K562 (cell line): ENCODE results near the gene ZNF776. TPM values are rescaled to one million over a fixed set of nuclear protein-coding genes. Genes with fewer than 3 reads are reported as not detected.

Experiments used
- CBX5 ChIP-seq: IDR thresholded peaks from 2 replicates; pipeline ENCODE4 v1.6.1; 2014; ENCODE audit warnings: low read depth, borderline replicate concordance
- HMG20B ChIP-seq: fragments of 250-450 bp; sonication (Bioruptor Pico); IDR thresholded peaks from 2 replicates; pipeline ENCODE4 v1.5.0; 2021; ENCODE audit warnings: mild to moderate bottlenecking
- SNRNP70 ChIP-seq: fragments of 200-400 bp; formaldehyde crosslinking; optimal IDR thresholded peaks from 2 replicates; pipeline ENCODE3; 2017; ENCODE audit warnings: low read depth, low read length
- ZC3H8 ChIP-seq: fragments of 450-650 bp; IDR thresholded peaks from 2 replicates; pipeline ENCODE4 v1.6.1; 2017
- ZKSCAN1 ChIP-seq: fragments of 150-350 bp; IDR thresholded peaks from 2 replicates; pipeline ENCODE4 v1.6.1; 2016; ENCODE audit warnings: low read depth, low read length
- ZNF76 ChIP-seq: fragments of 250-450 bp; sonication (Bioruptor Pico); IDR thresholded peaks from 2 replicates; pipeline ENCODE4 v1.4.0; 2020; ENCODE audit warnings: mild to moderate bottlenecking, moderate library complexity, borderline replicate concordance
- polyA plus RNA-seq, 8 experiments: library from polyadenylated mRNA; depleted of rRNA in 4 of 8; stranded (reverse) in 5 of 8; unstranded in 3 of 8; fragments of >200 nt; fragmentation: Nextera tagmentation in 2 of 8; fragmentation: Illumina TruSeq in 1 of 8; extraction: Ambion mirVana in 2 of 8; extraction: Trizol in 1 of 8; gene quantifications; 2 replicates each; pipeline versions ENCODE4 v1.2.1 to v1.2.3, GENCODE V29; 2011 to 2014; ENCODE audit warnings: inconsistent platforms in 1 of 8, missing spikeins in 1 of 8
- total RNA-seq, 7 experiments: library from RNA; depleted of rRNA in 6 of 7; stranded (reverse); fragments of >200 nt in 6 of 7; fragmentation: Illumina TruSeq in 2 of 7; extraction: Trizol in 2 of 7; gene quantifications; 2 replicates each; pipeline versions ENCODE4 v1.2.1 to v1.2.3, GENCODE V29; 2011 to 2021; ENCODE audit warnings: low replicate concordance in 1 of 7
- TF ChIP-seq, protein P1 (sequence below): sonication (generic); formaldehyde crosslinking; IDR thresholded peaks from 2 replicates; pipeline ENCODE4 v1.8.0; 2022; ENCODE audit warnings: missing genetic modification reagents, mild to moderate bottlenecking, moderate library complexity, borderline replicate concordance
- TF ChIP-seq, protein P2 (sequence below): fragments of 250-450 bp; sonication (Bioruptor Pico); IDR thresholded peaks from 2 replicates; pipeline ENCODE4 v1.8.0; 2022; ENCODE audit warnings: inconsistent platforms, mild to moderate bottlenecking, moderate library complexity, borderline replicate concordance
- TF ChIP-seq, protein P3 (sequence below), 2 experiments: fragments of 450-650 bp; IDR thresholded peaks; 2 replicates each; pipeline ENCODE4 v1.6.1; 2018; ENCODE audit warnings: mild to moderate bottlenecking in 2 of 2, low read depth in 1 of 2; ENCODE audit not compliant: partially characterized antibody in 2 of 2
- TF ChIP-seq, protein P4 (sequence below): fragments of 450-650 bp; formaldehyde crosslinking; IDR thresholded peaks from 2 replicates; pipeline ENCODE4 v1.4.0; 2020; ENCODE audit warnings: mild to moderate bottlenecking
- TF ChIP-seq, protein P5 (sequence below): fragments of 250-450 bp; sonication (Bioruptor Pico); IDR thresholded peaks from 2 replicates; pipeline ENCODE4 v1.9.0; 2021; ENCODE audit warnings: mild to moderate bottlenecking, inconsistent platforms
- TF ChIP-seq, protein P6 (sequence below): fragments of 450-650 bp; IDR thresholded peaks from 2 replicates; pipeline ENCODE4 v1.6.1; 2016
- TF ChIP-seq, protein P7 (sequence below), 2 experiments: fragments of 450-650 bp; conservative IDR thresholded peaks; 2 replicates each; pipeline ENCODE4 v1.6.1; 2017; ENCODE audit warnings: mild to moderate bottlenecking in 2 of 2, moderate library complexity in 2 of 2

Gene ZNF776
- total and polyA plus RNA-seq, 9 of the 15 experiments (the other 6 are each of a cell fraction or from before 2014, with no cell fraction given): 2.2 to 16.9 (median 8.2) TPM

DNA sequence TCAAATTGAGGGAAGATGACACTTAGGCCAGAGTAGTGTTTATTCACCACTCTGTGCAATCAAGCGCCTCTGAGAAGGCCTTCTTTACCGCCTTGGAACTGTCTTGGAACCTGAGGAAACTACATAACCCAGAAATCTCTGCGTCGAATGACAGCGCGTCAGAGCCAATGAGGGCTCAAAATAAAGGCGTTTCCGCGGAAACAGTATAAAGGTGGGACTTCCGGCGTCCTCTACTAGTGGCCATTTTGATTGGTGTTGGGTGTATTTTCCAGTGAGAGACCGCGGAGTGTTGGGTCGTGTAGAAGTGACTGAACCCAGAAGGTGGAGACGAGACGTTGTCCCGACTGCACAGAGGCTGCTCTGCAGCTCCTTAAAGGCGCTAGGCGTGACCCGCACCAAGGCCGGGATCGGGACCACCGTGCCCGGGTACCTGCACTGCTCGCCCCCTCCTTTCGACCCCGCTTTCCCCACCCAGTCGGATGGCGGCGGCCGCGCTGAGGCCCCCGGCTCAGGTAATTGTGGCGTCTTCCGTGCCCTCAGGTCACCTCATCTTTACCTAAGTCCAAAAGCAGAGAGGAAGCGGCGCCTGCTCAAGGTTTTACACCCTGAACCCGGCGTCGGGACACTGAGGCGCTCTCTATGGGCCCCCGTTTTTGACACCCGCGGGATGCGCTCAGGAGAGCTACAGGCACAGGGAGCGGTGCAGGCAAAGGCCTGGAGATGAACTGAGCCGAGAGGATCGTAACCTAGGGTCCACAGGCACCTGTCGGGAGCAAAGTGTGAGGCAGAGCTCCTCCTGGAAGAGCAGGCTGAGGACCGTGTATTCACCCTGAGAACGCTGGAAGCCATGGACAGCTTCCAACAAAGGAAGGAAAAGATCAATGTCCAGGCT is at the start of gene ZNF776 (continued):
- TF ChIP-seq, protein P1, sequence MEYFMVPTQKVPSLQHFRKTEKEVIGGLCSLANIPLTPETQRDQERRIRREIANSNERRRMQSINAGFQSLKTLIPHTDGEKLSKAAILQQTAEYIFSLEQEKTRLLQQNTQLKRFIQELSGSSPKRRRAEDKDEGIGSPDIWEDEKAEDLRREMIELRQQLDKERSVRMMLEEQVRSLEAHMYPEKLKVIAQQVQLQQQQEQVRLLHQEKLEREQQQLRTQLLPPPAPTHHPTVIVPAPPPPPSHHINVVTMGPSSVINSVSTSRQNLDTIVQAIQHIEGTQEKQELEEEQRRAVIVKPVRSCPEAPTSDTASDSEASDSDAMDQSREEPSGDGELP: no peak
- TF ChIP-seq, protein P2, sequence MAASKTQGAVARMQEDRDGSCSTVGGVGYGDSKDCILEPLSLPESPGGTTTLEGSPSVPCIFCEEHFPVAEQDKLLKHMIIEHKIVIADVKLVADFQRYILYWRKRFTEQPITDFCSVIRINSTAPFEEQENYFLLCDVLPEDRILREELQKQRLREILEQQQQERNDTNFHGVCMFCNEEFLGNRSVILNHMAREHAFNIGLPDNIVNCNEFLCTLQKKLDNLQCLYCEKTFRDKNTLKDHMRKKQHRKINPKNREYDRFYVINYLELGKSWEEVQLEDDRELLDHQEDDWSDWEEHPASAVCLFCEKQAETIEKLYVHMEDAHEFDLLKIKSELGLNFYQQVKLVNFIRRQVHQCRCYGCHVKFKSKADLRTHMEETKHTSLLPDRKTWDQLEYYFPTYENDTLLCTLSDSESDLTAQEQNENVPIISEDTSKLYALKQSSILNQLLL (CRISPR knock-in tag): no peak
- TF ChIP-seq ZC3H8: no peak
- TF ChIP-seq, protein P3, sequence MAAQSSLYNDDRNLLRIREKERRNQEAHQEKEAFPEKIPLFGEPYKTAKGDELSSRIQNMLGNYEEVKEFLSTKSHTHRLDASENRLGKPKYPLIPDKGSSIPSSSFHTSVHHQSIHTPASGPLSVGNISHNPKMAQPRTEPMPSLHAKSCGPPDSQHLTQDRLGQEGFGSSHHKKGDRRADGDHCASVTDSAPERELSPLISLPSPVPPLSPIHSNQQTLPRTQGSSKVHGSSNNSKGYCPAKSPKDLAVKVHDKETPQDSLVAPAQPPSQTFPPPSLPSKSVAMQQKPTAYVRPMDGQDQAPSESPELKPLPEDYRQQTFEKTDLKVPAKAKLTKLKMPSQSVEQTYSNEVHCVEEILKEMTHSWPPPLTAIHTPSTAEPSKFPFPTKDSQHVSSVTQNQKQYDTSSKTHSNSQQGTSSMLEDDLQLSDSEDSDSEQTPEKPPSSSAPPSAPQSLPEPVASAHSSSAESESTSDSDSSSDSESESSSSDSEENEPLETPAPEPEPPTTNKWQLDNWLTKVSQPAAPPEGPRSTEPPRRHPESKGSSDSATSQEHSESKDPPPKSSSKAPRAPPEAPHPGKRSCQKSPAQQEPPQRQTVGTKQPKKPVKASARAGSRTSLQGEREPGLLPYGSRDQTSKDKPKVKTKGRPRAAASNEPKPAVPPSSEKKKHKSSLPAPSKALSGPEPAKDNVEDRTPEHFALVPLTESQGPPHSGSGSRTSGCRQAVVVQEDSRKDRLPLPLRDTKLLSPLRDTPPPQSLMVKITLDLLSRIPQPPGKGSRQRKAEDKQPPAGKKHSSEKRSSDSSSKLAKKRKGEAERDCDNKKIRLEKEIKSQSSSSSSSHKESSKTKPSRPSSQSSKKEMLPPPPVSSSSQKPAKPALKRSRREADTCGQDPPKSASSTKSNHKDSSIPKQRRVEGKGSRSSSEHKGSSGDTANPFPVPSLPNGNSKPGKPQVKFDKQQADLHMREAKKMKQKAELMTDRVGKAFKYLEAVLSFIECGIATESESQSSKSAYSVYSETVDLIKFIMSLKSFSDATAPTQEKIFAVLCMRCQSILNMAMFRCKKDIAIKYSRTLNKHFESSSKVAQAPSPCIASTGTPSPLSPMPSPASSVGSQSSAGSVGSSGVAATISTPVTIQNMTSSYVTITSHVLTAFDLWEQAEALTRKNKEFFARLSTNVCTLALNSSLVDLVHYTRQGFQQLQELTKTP (IDR thresholded peaks at IDR 0.05; ENCODE audit: low read depth in 1 of 2, partially characterized antibody in 2 of 2): peak in 1 of 2 experiments; percentile 91
- no peak for TF ChIP-seq CBX5
- TF ChIP-seq, protein P4, sequence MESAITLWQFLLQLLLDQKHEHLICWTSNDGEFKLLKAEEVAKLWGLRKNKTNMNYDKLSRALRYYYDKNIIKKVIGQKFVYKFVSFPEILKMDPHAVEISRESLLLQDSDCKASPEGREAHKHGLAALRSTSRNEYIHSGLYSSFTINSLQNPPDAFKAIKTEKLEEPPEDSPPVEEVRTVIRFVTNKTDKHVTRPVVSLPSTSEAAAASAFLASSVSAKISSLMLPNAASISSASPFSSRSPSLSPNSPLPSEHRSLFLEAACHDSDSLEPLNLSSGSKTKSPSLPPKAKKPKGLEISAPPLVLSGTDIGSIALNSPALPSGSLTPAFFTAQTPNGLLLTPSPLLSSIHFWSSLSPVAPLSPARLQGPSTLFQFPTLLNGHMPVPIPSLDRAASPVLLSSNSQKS (CRISPR knock-in tag): no peak
- no peak for TF ChIP-seq HMG20B
- TF ChIP-seq ZKSCAN1: no peak
- TF ChIP-seq, protein P5, sequence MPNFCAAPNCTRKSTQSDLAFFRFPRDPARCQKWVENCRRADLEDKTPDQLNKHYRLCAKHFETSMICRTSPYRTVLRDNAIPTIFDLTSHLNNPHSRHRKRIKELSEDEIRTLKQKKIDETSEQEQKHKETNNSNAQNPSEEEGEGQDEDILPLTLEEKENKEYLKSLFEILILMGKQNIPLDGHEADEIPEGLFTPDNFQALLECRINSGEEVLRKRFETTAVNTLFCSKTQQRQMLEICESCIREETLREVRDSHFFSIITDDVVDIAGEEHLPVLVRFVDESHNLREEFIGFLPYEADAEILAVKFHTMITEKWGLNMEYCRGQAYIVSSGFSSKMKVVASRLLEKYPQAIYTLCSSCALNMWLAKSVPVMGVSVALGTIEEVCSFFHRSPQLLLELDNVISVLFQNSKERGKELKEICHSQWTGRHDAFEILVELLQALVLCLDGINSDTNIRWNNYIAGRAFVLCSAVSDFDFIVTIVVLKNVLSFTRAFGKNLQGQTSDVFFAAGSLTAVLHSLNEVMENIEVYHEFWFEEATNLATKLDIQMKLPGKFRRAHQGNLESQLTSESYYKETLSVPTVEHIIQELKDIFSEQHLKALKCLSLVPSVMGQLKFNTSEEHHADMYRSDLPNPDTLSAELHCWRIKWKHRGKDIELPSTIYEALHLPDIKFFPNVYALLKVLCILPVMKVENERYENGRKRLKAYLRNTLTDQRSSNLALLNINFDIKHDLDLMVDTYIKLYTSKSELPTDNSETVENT (CRISPR knock-in tag): no peak
- TF ChIP-seq SNRNP70: no peak
- TF ChIP-seq, protein P6, sequence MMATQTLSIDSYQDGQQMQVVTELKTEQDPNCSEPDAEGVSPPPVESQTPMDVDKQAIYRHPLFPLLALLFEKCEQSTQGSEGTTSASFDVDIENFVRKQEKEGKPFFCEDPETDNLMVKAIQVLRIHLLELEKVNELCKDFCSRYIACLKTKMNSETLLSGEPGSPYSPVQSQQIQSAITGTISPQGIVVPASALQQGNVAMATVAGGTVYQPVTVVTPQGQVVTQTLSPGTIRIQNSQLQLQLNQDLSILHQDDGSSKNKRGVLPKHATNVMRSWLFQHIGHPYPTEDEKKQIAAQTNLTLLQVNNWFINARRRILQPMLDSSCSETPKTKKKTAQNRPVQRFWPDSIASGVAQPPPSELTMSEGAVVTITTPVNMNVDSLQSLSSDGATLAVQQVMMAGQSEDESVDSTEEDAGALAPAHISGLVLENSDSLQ: peak; percentile 99
- TF ChIP-seq, protein P7, sequence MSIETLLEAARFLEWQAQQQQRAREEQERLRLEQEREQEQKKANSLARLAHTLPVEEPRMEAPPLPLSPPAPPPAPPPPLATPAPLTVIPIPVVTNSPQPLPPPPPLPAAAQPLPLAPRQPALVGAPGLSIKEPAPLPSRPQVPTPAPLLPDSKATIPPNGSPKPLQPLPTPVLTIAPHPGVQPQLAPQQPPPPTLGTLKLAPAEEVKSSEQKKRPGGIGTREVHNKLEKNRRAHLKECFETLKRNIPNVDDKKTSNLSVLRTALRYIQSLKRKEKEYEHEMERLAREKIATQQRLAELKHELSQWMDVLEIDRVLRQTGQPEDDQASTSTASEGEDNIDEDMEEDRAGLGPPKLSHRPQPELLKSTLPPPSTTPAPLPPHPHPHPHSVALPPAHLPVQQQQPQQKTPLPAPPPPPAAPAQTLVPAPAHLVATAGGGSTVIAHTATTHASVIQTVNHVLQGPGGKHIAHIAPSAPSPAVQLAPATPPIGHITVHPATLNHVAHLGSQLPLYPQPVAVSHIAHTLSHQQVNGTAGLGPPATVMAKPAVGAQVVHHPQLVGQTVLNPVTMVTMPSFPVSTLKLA (conservative IDR thresholded peaks at IDR 0.05): 0 out of 4 replicates have a peak, but pooled peaks of 1 of the 2 experiments have one; percentile 26
- no peak for TF ChIP-seq ZNF76 (CRISPR knock-in tag)
